Esophagus muscularis mucosa (tissue), 3 donors: ENCODE results near the gene SOAT2.

Source experiments
- CTCF ChIP-seq, 3 experiments: fragments of 200-600 bp in 2 of 3; fragments of 450-650 bp in 1 of 3; sonication (generic) in 2 of 3; IDR thresholded peaks; one replicate each; pipeline ENCODE4 v1.5.1; 2017 to 2019; ENCODE audit warnings: antibody characterized with exemption in 3 of 3, mild to moderate bottlenecking in 2 of 3, moderate library complexity in 1 of 3
- POLR2A ChIP-seq: fragments of 450-650 bp; IDR thresholded peaks from one replicate; pipeline ENCODE4 v1.6.1; 2017; ENCODE audit warnings: antibody characterized with exemption, moderate library complexity, mild to moderate bottlenecking, low read depth
- POLR2AphosphoS5 ChIP-seq, 2 donors: sonication (generic); formaldehyde crosslinking; IDR thresholded peaks; one replicate each; pipeline ENCODE4 v1.6.1; 2017; ENCODE audit warnings: antibody characterized with exemption in 2 of 2

DNA sequence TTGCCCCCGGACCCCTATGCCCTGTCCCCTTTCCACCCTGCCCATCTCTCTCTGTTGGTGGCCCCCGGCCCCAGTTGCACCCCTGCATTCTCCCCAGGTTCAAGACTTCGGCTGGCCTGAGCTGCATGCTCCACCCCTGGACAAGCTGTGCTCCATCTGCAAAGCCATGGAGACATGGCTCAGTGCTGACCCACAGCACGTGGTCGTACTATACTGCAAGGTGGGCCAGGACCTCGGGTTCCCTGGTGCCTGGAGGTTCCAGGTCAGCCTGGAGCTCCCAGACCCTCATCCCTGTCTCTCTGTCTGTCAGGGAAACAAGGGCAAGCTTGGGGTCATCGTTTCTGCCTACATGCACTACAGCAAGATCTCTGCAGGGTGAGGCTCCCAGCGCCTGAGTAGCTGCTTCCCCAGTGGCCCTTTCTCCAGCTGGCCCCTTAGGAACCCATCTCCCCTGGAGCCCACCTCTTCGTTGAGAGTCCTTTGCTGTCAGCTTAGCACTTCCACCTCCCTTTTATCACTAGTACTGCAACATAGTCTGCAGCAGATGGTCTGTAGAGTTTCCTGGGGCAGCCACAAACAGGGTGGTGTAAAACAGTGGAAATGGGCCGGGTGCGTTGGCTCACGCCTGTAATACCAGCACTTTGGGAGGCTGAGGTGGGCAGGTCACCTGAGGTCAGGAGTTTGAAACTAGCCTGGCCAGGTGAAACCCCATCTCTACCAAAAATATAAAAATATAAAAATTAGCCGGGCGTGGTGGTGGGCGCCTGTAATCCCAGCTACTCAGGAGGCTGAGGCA, 47.6 kb upstream of the SOAT2 start:
- TF ChIP-seq CTCF (IDR thresholded peaks at IDR 0.05) (no peak), POLR2A (no peak), POLR2AphosphoS5 (IDR thresholded peaks at IDR 0.05) (no peak)
